ENCODE data around the gene FAM13A. TPM values are rescaled to one million over a fixed set of nuclear protein-coding genes. Genes with fewer than 3 reads are reported as not detected.

Gene FAM13A
- total and polyA plus RNA-seq, 2 of the 4 experiments (the other 2 are of a cell fraction): 13.1 to 22.0 TPM

GRCh38 chr4:88955580-88956380 lies 101.2 kb downstream of the FAM13A start:
- no peak overlapping the region for H3K4ac ChIP-seq (ENCODE audit: low read depth, low read length)
- no peak overlapping the region for H3K4me3 ChIP-seq (ENCODE audit: insufficient read depth, low read depth, low read length)
- no peak overlapping the region for H3K9ac ChIP-seq (ENCODE audit: low read depth, low read length)
- no peak for DNase-seq
- no peaks in the 10 kb centered on the region; the same call in 1 of the 2 replicates for H3K36me3 ChIP-seq (ENCODE audit: control insufficient read depth, insufficient read depth, low read length)
- H2AFZ ChIP-seq (replicated peaks; ENCODE audit: low read length, poor library complexity): no peak overlapping the region
- H4K8ac ChIP-seq (ENCODE audit: low read depth in 2 of 2, low read length in 2 of 2): no peak overlapping the region
- no peak for ATAC-seq (ENCODE audit: low read depth)
- peaks cover 3% of the 10 kb centered on the region for H3K9me3 ChIP-seq (ENCODE audit: control insufficient read depth, insufficient read depth, low read length)
- H3K23ac ChIP-seq (ENCODE audit: low read depth, low read length): no peak overlapping the region
- dilution Hi-C loops (cut with HindIII; ENCODE audit: low sequenced_read_pairs, unreplicated experiment): no loop called here
- H2AK9ac ChIP-seq (replicated peaks; ENCODE audit: low read depth, low read length, poor library complexity): no peak overlapping the region
- intact Hi-C loops (cut with micrococcal nuclease): no loop called here
- H2BK120ac ChIP-seq (ENCODE audit: low read depth, low read length): no peak overlapping the region
- H3K27ac ChIP-seq (ENCODE audit: insufficient read depth, low read length): no peak overlapping the region
- no peak overlapping the region for H2BK20ac ChIP-seq (ENCODE audit: low read depth, low read length)
- H3K18ac ChIP-seq (ENCODE audit: low read depth, low read length): no peak overlapping the region
- no peaks in the 10 kb centered on the region; the same call in 1 of the 2 replicates for H3K4me1 ChIP-seq (ENCODE audit: control insufficient read depth, insufficient read depth, low read length)
- H3K79me1 ChIP-seq (ENCODE audit: low read depth in 1 of 2, low read length in 2 of 2): no peaks in the 10 kb centered on the region
- no peak overlapping the region for H3K14ac ChIP-seq (replicated peaks; ENCODE audit: low read depth, low read length)
- H2BK5ac ChIP-seq (ENCODE audit: low read depth, low read length, poor library complexity, severe bottlenecking): no peak overlapping the region
- H2AK5ac ChIP-seq (ENCODE audit: low read depth, low read length): no peak overlapping the region
- no peaks in the 10 kb centered on the region for H3K27me3 ChIP-seq (ENCODE audit: control insufficient read depth, insufficient read depth, low read length)
- no peaks in the 10 kb centered on the region for H3K9me1 ChIP-seq (ENCODE audit: insufficient read depth, low read length)
- no peak overlapping the region for H3K4me2 ChIP-seq (ENCODE audit: low read depth, low read length)
- TF ChIP-seq CEBPB (IDR thresholded peaks at IDR 0.05; ENCODE audit: low read depth, low read length) (peak; percentile 18; the same call in 1 of the 2 replicates), MXI1 (IDR thresholded peaks at IDR 0.05; ENCODE audit: borderline replicate concordance, low read depth, low read length) (no peak)
- no peak overlapping the region for H4K91ac ChIP-seq (ENCODE audit: insufficient read depth, low read depth, low read length)
- H4K20me1 ChIP-seq (ENCODE audit: insufficient read depth, low read length): no peaks in the 10 kb centered on the region
- H2BK15ac ChIP-seq (ENCODE audit: low read depth, low read length): no peak overlapping the region
- in situ Hi-C loops (cut with MboI; ENCODE audit: low sequenced_read_pairs): no loop called here
- ChIA-PET POLR2A (ENCODE audit: unreplicated experiment) (no interaction called here), CTCF (interaction anchor here (0.8 kb wide), 1 partner anchor 77 kb away, joined by 3 read pairs; no protein-coding TSS in a partner anchor)
- WGBS, 2 experiments (ENCODE audit: extremely low coverage in 2 of 2, insufficient read length in 1 of 2): 100% methylated on average over 1 of the region's 3 CpGs; no CpG with 5 or more reads in 1 of the 2 experiments
- H3K56ac ChIP-seq (ENCODE audit: extremely low read depth, insufficient read depth, low read length): no peak overlapping the region
- BruUV-seq (replicated peaks): no TSS peak
- no peak overlapping the region for H4K5ac ChIP-seq (ENCODE audit: low read depth, low read length)

All from IMR-90 (cell line).